GM12891 (cell line): ENCODE data around the gene ERFE.

Experiments used
- DNase-seq: peaks from one replicate; pipeline ENCODE4 v3.0.0; 2011; ENCODE audit warnings: low spot score; ENCODE audit not compliant: insufficient read length
- FAIRE-seq: peaks from 2 replicates; lab custom pipeline; 2011; peaks lifted over from hg19 to GRCh38; lab: Jason Lieb, UNC
- PAX5 ChIP-seq: IDR thresholded peaks from 2 replicates; pipeline ENCODE4 v1.6.1; 2011; ENCODE audit warnings: low read length, moderate library complexity, mild to moderate bottlenecking; ENCODE audit not compliant: insufficient read depth, severe bottlenecking
- POLR2A ChIP-seq: IDR thresholded peaks from 2 replicates; pipeline ENCODE4 v1.6.1; 2011; ENCODE audit warnings: low read depth, low read length, control low read depth
- POLR2AphosphoS5 ChIP-seq: IDR thresholded peaks from 2 replicates; pipeline ENCODE4 v1.6.1; 2011; ENCODE audit warnings: low read depth, low read length, control low read depth
- POU2F2 ChIP-seq: IDR thresholded peaks from 2 replicates; pipeline ENCODE4 v1.6.1; 2011; ENCODE audit warnings: low read depth, mild to moderate bottlenecking, control low read depth, low read length, moderate library complexity
- SPI1 ChIP-seq: IDR thresholded peaks from 2 replicates; pipeline ENCODE4 v1.6.1; 2011; ENCODE audit warnings: low read depth, low read length, control low read depth
- TAF1 ChIP-seq: IDR thresholded peaks from 2 replicates; pipeline ENCODE4 v1.6.1; 2011; ENCODE audit warnings: low read depth, low read length, control low read depth

The ERFE gene

GRCh38 chr2:238138331-238139195 is 20.2 kb upstream of the ERFE start, which contains the start of gene KLHL30:
KLHL30 (plus strand) TSS chr2:238138668; CDS start chr2:238140755, 2,087 bp downstream.
- FAIRE-seq (no peak), DNase-seq (no peak)
- no peak for TF ChIP-seq POLR2A
- no peak for TF ChIP-seq TAF1
- TF ChIP-seq POLR2AphosphoS5 = no peak
- no peak for TF ChIP-seq PAX5
- no peak for TF ChIP-seq SPI1
- no peak for TF ChIP-seq POU2F2

GRCh38 chr2:238139196-238140039 is 19.4 kb upstream of the ERFE start:
- TF ChIP-seq POLR2AphosphoS5 (no peak), PAX5 (no peak), POLR2A (no peak), SPI1 (no peak), POU2F2 (no peak), TAF1 (no peak)
- FAIRE-seq (no peak), DNase-seq (no peak)

- no peak for FAIRE-seq
- no peak for TF ChIP-seq POU2F2
- TF ChIP-seq SPI1 = no peak
- TF ChIP-seq TAF1 = no peak
- no peak for TF ChIP-seq POLR2A
- no peak for TF ChIP-seq POLR2AphosphoS5
- no peak for TF ChIP-seq PAX5
- DNase-seq = no peak
These were observed 18.7 kb upstream of the ERFE start for GRCh38 chr2:238140040-238140439.

GRCh38 chr2:238140721-238141540 is 17.8 kb upstream of the ERFE start:
- DNase-seq (no peak), FAIRE-seq (no peak)
- TF ChIP-seq POLR2A (no peak), TAF1 (no peak), POU2F2 (no peak)

GRCh38 chr2:238141541-238142318 is 17.0 kb upstream of the ERFE start:
- DNase-seq (no peak), FAIRE-seq (no peak)
- TF ChIP-seq POLR2A (no peak), POLR2AphosphoS5 (no peak), PAX5 (no peak), SPI1 (no peak), POU2F2 (no peak), TAF1 (no peak)

GRCh38 chr2:238142382-238143205 is 16.2 kb upstream of the ERFE start:
- FAIRE-seq = no peak
- TF ChIP-seq TAF1 (no peak), PAX5 (no peak), SPI1 (no peak), POLR2AphosphoS5 (no peak), POLR2A (no peak), POU2F2 (no peak)
- no peak for DNase-seq

GRCh38 chr2:238143239-238143951 is 15.4 kb upstream of the ERFE start:
- TF ChIP-seq POU2F2 = no peak
- TF ChIP-seq POLR2A = no peak
- TF ChIP-seq TAF1 = no peak
- no peak for TF ChIP-seq SPI1
- no peak for TF ChIP-seq POLR2AphosphoS5
- no peak for TF ChIP-seq PAX5
- no peak for DNase-seq
- no peak for FAIRE-seq

- no peak for FAIRE-seq
- DNase-seq = no peak
- TF ChIP-seq PAX5 = no peak
- no peak for TF ChIP-seq SPI1
- no peak for TF ChIP-seq TAF1
- TF ChIP-seq POLR2AphosphoS5 = no peak
- no peak for TF ChIP-seq POU2F2
- TF ChIP-seq POLR2A = no peak
These were observed 14.5 kb upstream of the ERFE start for GRCh38 chr2:238144262-238144661.
